Measurements from ENCODE around the gene DST.
A peak's percentile ranks its signal among the peaks of the same experiment; 100 is the strongest.

The DST gene

DNA sequence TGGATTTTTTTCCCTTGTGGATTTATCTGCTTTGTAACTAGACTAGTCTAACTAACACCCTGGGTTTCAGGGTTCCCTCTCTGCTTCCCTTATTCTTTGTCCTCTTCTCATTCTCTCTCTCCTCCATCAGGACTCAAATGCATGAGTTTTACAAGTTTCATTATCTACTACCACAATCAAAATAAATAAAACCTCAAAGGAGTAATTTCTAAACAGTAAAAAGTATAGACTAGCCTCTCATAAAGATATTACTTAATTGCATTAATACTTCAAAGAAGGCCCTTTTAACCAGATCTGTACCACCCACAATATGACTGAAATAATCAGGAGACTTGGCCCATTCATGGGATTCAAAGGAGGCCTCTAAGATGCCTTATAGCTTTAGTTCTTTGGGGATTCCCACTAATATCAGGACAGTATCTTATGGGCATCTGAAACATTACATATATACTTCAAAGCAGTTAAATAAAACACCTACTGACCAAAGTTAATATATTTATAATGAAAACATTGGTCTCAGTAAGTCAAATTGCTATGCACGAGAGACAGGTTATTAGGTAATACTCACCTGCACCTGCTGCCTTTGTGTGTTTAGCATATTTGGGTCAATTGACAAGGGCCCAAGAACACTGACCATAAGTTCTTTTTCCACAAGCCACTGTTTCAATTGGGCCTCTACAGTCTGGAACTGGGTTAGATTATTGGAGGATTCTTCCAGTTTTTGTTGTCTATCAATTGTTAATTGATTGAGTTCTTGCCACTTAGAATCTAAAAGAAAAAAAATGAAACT, 85.7 kb downstream of the DST start:
- no peaks in the 10 kb centered on the region for H3K27me3 ChIP-seq (ENCODE audit: control insufficient read depth, insufficient read depth, low read length)
- peaks cover 3% of the 10 kb centered on the region for H3K36me3 ChIP-seq (ENCODE audit: control insufficient read depth, insufficient read depth, low read length)
- H3K4me1 ChIP-seq (ENCODE audit: control insufficient read depth, insufficient read depth, low read length) = no peaks in the 10 kb centered on the region
- no peak overlapping the region for H3K4me3 ChIP-seq (ENCODE audit: low read depth, low read length)
- no peak overlapping the region for H3K9ac ChIP-seq (ENCODE audit: low read depth, low read length)
- H3K9me3 ChIP-seq (ENCODE audit: control insufficient read depth, insufficient read depth, low read length) = no peaks in the 10 kb centered on the region

DNA sequence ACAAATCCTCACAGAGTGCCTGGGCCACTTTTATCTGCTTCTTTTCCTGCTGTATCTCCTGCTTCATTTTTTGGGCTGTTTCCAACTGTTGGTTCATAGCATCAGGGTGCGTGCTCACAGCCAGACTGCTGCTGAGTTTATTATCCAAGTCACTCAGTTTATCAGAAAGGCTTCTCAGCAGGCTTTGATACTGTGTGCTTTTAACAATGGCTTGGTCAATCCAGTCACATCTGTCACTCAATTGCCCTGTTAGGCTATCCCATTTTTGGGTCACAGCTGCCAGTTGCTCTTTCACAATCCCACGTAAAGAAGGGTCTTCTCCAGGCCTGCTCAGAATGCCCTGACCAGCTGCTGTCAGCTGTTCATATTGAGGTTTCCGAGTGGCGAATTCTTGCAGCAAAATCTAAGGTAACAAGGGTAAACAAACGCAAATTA, 87.2 kb downstream of the DST start:
- Histone ChIP-seq H3K36me3 (ENCODE audit: control insufficient read depth, insufficient read depth, low read length) (no peaks in the 10 kb centered on the region), H3K27me3 (ENCODE audit: control insufficient read depth, insufficient read depth, low read length) (no peaks in the 10 kb centered on the region), H3K9me3 (ENCODE audit: control insufficient read depth, insufficient read depth, low read length) (no peaks in the 10 kb centered on the region), H3K9ac (ENCODE audit: low read depth, low read length) (no peak overlapping the region), H3K4me3 (ENCODE audit: low read depth, low read length) (no peak overlapping the region), H3K4me1 (ENCODE audit: control insufficient read depth, insufficient read depth, low read length) (no peaks in the 10 kb centered on the region)

DNA sequence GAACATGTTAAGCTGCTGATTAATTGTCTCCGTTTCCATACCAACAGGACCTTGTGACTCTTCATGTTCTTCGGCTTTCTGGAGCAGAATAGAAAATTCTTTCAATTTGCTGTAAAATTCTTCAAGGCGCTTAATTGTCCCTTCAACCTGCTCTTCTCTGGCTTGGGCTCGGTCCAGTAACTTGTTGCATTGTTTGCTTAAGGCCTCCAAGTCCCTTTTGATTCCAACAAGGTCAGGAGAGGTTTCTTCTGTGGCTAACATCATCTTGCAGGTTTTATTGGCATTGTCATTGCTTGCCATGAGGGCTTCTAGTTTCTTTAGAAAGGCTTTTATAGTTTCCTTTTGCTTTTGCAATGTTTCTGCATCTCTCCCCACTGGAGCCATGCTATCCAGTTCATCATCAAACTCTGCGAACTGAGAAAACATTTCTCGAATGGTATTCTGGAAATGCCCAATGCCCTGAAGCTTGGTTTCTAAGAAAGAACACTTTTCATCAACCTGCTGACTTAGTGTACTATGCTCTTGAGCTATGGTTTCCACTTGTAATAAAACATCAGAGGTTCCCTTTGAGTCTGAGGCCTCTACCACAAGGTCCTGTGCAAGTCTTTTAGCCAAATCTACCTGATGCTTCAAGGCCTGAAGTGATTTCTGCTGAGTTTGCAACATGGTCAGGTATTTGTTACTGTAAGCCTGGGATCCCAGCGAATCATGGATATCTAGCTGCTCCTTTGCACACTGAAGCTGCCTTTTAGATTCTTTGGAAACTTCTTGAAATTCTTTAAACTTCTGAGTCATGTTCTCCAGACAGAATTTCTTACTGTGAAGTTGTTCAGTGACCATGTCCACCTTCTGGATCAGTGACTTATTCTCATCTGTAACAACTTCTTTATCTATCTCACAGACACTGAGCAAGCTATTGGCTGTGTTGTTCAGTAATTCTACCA, 90.2 kb downstream of the DST start:
- H3K36me3 ChIP-seq (ENCODE audit: control insufficient read depth, insufficient read depth, low read length) = no peaks in the 10 kb centered on the region
- no peaks in the 10 kb centered on the region for H3K27me3 ChIP-seq (ENCODE audit: control insufficient read depth, insufficient read depth, low read length)
- no peak overlapping the region for H3K9ac ChIP-seq (ENCODE audit: low read depth, low read length)
- H3K4me3 ChIP-seq (ENCODE audit: low read depth, low read length) = no peak overlapping the region
- no peaks in the 10 kb centered on the region for H3K4me1 ChIP-seq (ENCODE audit: control insufficient read depth, insufficient read depth, low read length)
- no peaks in the 10 kb centered on the region for H3K9me3 ChIP-seq (ENCODE audit: control insufficient read depth, insufficient read depth, low read length)

DNA sequence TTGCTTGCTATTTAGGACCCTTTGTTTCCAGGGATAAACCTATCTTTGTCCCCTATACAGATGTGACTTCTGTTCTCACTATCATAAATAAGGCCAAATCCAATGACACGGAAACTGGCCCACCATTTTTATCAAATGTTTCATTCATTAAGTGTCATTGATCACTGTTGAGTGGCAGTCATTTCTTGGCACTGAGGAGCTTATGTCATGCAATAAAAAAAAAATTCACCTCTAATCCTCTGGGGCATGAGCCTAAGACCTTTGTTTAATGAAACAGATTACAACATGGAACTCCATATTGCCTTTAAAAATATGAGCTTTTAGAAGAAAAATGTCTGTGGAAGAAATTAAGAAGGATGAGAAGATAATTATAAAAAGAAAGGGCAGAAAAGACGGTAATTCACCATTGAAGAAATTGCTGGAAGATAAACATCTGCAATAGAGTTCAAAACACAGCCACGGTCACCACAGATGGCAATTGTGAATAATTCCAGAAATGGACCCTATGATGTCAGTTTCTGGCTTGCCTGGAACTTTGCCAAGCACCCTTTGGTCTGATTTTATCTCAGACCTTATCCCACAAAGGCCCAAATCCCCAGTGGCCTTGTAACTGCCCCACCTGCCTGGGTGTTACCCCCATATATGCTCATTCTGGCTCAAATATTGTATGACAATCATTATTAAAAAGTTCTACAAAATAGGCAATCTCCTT, 91.1 kb downstream of the DST start:
- Histone ChIP-seq H3K4me3 (ENCODE audit: low read depth, low read length) (no peak overlapping the region), H3K4me1 (ENCODE audit: control insufficient read depth, insufficient read depth, low read length) (no peaks in the 10 kb centered on the region), H3K9me3 (ENCODE audit: control insufficient read depth, insufficient read depth, low read length) (no peaks in the 10 kb centered on the region), H3K36me3 (ENCODE audit: control insufficient read depth, insufficient read depth, low read length) (no peaks in the 10 kb centered on the region), H3K9ac (ENCODE audit: low read depth, low read length) (no peak overlapping the region), H3K27me3 (ENCODE audit: control insufficient read depth, insufficient read depth, low read length) (no peaks in the 10 kb centered on the region)

DNA sequence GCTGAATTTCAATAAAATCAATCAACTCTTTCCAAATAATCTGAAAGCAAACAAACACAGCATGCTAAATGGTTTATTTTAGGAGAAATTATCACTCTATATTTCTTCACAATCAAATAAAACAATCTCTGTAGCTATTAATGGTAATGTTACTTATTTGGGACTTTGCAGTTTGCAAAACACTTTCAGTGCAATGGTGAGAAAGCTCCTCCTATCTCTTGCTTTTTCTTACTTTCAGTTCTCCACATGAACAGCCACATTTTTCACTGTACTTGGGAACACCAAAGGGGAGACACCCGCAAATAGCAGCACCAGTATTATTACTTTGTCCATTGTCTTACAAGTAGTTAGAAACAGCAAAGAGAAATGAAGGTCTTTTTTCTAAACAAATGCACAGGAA, 92.4 kb downstream of the DST start:
- Histone ChIP-seq H3K4me3 (ENCODE audit: low read depth, low read length) (no peak overlapping the region), H3K36me3 (ENCODE audit: control insufficient read depth, insufficient read depth, low read length) (no peaks in the 10 kb centered on the region), H3K27me3 (ENCODE audit: control insufficient read depth, insufficient read depth, low read length) (no peaks in the 10 kb centered on the region), H3K9me3 (ENCODE audit: control insufficient read depth, insufficient read depth, low read length) (no peaks in the 10 kb centered on the region), H3K4me1 (ENCODE audit: control insufficient read depth, insufficient read depth, low read length) (no peaks in the 10 kb centered on the region), H3K9ac (ENCODE audit: low read depth, low read length) (no peak overlapping the region)

DNA sequence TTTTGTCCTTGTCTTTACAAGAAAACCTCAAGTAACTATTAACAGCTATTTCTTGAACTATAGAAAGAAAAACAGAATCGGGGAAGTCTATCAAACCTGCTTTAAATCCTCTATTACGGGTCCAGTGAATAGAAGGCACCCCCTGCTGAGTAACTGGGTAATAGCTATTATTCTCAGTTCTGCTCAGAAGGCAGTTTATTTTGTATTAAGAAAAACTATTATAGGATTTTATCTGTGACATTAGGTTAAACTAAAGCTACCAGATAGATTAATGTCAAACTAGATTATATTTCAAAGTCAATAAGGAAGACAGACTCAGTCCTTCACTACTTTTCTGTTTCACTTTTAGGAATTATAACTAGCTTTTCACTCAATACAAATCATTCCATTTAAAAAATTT, 93.7 kb downstream of the DST start:
- no peaks in the 10 kb centered on the region for H3K9me3 ChIP-seq (ENCODE audit: control insufficient read depth, insufficient read depth, low read length)
- no peaks in the 10 kb centered on the region for H3K27me3 ChIP-seq (ENCODE audit: control insufficient read depth, insufficient read depth, low read length)
- H3K4me3 ChIP-seq (ENCODE audit: low read depth, low read length) = no peak overlapping the region
- no peaks in the 10 kb centered on the region for H3K4me1 ChIP-seq (ENCODE audit: control insufficient read depth, insufficient read depth, low read length)
- no peak overlapping the region for H3K9ac ChIP-seq (ENCODE audit: low read depth, low read length)
- no peaks in the 10 kb centered on the region for H3K36me3 ChIP-seq (ENCODE audit: control insufficient read depth, insufficient read depth, low read length)

DNA sequence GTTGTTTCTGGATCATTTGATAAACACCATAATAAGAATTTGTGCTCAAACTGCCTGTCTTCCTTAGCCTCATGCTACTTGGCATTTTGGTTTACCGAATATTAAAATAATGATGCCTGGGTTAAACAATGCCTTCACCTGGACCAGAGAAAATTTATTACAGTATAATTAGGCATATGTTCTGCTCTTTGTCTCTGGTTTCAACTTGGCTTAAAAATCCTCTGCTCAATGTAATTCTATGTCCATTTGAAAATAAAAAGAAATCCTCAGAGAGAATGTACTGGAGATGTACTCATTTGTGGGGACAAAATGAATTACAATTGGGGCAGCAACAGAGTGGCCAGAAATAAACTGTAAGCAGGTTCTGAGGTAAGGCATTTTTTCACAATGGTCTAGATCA, 95.0 kb downstream of the DST start:
- H3K27me3 ChIP-seq (ENCODE audit: control insufficient read depth, insufficient read depth, low read length) = no peaks in the 10 kb centered on the region
- no peaks in the 10 kb centered on the region for H3K4me1 ChIP-seq (ENCODE audit: control insufficient read depth, insufficient read depth, low read length)
- H3K4me3 ChIP-seq (ENCODE audit: low read depth, low read length) = no peak overlapping the region
- H3K36me3 ChIP-seq (ENCODE audit: control insufficient read depth, insufficient read depth, low read length) = no peaks in the 10 kb centered on the region
- no peak overlapping the region for H3K9ac ChIP-seq (ENCODE audit: low read depth, low read length)
- H3K9me3 ChIP-seq (ENCODE audit: control insufficient read depth, insufficient read depth, low read length) = no peaks in the 10 kb centered on the region

DNA sequence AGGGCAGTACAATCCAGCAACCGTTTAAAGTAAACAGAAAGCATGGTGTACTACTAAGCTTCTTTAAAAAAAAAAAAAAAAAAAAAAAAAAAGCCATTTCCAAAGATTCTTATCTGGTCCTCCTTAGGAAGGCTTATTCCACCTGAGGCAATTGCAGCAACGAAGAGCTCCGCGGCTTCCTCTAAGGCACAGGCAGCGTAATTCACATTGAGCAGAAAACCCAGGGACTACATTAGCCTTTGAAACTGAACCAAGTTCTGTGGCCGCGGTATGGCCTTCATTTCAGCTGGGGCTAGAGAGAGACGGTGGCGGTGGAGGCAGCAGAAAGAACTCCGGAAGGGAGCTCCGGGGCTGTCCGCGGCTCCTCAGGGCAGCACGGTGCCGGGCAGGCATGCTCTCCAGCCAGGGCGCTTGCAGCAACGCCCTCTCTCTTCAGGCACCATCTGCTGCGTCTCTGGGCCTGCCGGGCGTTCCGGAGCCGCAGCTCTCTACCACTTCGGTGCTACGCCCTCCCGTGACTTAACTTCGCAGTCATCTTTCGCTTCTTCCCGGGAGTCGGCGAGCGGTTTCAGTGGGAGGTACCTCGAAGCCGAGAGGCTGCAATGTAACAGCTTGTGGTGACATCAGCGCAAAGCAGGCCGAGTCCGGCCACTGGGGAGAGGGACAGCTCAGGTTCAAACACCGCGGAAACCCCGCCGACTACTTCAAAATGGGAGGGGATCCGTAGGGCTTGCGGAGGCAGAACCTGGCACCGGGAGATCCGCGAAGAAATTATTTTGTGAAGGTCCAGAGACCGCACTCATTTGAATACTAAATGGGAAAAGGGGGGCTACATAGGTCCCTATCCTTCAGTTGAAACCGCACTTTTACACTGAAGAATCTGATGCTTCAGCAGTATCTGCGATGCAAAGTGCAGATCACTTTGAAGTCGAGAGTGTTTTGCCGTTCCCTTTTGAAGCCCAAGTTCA, 100.0 kb downstream of the DST start:
- Histone ChIP-seq H3K36me3 (ENCODE audit: control insufficient read depth, insufficient read depth, low read length) (no peaks in the 10 kb centered on the region), H3K9me3 (ENCODE audit: control insufficient read depth, insufficient read depth, low read length) (no peaks in the 10 kb centered on the region), H3K4me3 (ENCODE audit: low read depth, low read length) (peak overlapping the region; percentile 56), H3K27me3 (ENCODE audit: control insufficient read depth, insufficient read depth, low read length) (no peaks in the 10 kb centered on the region), H3K9ac (ENCODE audit: low read depth, low read length) (peak overlapping the region; percentile 19), H3K4me1 (ENCODE audit: control insufficient read depth, insufficient read depth, low read length) (peaks cover 10% of the 10 kb centered on the region)

DNA sequence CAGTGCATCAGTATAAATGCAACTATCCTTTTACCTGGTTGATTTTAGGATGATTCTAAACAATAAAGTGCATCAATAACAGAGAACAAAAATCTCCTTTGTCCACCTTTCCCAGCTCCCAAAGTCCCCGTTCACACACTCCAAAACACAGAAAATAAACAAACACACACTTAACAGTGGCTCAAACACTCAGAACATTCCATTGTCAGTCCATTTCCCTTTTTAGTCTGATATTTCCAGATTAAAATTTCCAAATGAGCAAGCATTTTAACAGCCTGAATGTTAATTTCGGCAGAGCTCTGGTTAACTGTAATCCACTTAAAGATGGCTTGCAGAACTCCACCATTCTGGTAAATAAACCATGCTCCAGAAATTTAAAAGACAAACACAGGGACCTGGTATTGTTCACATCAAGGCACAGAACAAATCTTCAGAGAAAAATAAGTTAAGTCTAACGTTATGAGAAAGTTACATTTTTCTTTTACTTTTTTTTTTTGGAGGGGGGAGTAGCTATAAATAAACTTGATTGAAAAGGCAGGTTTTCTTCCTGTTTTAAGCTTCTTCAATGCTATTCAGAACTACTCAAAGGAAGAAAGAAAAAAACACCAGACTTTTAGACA, 100.8 kb downstream of the DST start:
- Histone ChIP-seq H3K27me3 (ENCODE audit: control insufficient read depth, insufficient read depth, low read length) (no peaks in the 10 kb centered on the region), H3K4me1 (ENCODE audit: control insufficient read depth, insufficient read depth, low read length) (peaks cover 10% of the 10 kb centered on the region), H3K9me3 (ENCODE audit: control insufficient read depth, insufficient read depth, low read length) (no peaks in the 10 kb centered on the region), H3K9ac (ENCODE audit: low read depth, low read length) (peak overlapping the region; percentile 19), H3K4me3 (ENCODE audit: low read depth, low read length) (peak overlapping the region; percentile 56), H3K36me3 (ENCODE audit: control insufficient read depth, insufficient read depth, low read length) (no peaks in the 10 kb centered on the region)

DNA sequence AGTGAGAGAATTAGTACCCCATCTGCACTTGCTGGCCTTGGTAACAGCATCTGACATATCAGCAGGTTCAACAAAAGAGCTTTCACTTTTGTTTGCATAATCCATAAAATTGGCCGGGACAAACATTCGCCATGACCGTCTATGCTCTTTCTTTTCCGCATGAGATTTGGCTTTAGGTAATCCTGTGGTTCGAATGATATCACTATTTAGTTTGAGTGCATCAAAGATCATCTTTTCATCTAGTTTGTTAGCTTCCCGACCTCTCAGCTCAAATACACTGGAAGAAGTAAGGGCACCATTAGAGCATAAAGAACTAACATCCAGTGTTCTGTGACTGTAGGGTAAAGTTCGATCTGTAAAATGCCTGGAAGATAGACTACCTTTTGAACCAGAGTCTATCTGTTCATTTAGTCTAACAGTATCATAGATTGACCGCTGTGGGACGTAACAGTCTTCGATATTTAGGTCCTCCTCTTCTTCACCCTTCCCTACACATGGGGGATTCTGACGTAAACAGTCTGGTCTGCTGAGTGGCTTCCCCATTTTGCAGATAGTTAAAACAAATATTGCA, 101.6 kb downstream of the DST start:
- Histone ChIP-seq H3K4me1 (ENCODE audit: control insufficient read depth, insufficient read depth, low read length) (peaks cover 10% of the 10 kb centered on the region), H3K9me3 (ENCODE audit: control insufficient read depth, insufficient read depth, low read length) (no peaks in the 10 kb centered on the region), H3K27me3 (ENCODE audit: control insufficient read depth, insufficient read depth, low read length) (no peaks in the 10 kb centered on the region), H3K9ac (ENCODE audit: low read depth, low read length) (no peak overlapping the region), H3K36me3 (ENCODE audit: control insufficient read depth, insufficient read depth, low read length) (no peaks in the 10 kb centered on the region), H3K4me3 (ENCODE audit: low read depth, low read length) (no peak overlapping the region)
